Fibroblast of villous mesenchyme (primary cell): ENCODE measurements around the gene MACROD2. TPM values are rescaled to one million over a fixed set of nuclear protein-coding genes. Genes with fewer than 3 reads are reported as not detected.
A peak's percentile ranks its signal among the peaks of the same experiment; 100 is the strongest.

Experiments used
- DNase-seq: peaks from one replicate; pipeline ENCODE4 v3.0.0-alpha.2; 2010; ENCODE audit warnings: low read depth
- H3K4me3 ChIP-seq: 2 replicates; pipeline ENCODE4 v1.5.1; 2011; ENCODE audit warnings: low read depth, mild to moderate bottlenecking, low read length
- CTCF ChIP-seq: IDR thresholded peaks from 2 replicates; pipeline ENCODE4 v1.5.1; 2012; ENCODE audit warnings: low read depth, mild to moderate bottlenecking, low read length; ENCODE audit not compliant: insufficient read depth
- total RNA-seq: library from RNA; depleted of rRNA; stranded (reverse); fragments of >200 nt; gene quantifications from 2 replicates; pipeline ENCODE4 v1.2.3, GENCODE V29; 2012

The MACROD2 gene
- total RNA-seq, 1 donor: 1.7 TPM

- no peak overlapping the region for H3K4me3 ChIP-seq
- DNase-seq: peak; percentile 63
- no peak for TF ChIP-seq CTCF
Observed at GRCh38 chr20:14609328-14610221, 614.3 kb downstream of the MACROD2 start.

- DNase-seq: no peak
- no peak for TF ChIP-seq CTCF
- H3K4me3 ChIP-seq: no peak overlapping the region
Observed at GRCh38 chr20:14611479-14611878, 616.2 kb downstream of the MACROD2 start.

- no peak overlapping the region for H3K4me3 ChIP-seq
- DNase-seq: peak; percentile 64
- TF ChIP-seq CTCF: no peak
Observed at GRCh38 chr20:14612391-14612790, 617.1 kb downstream of the MACROD2 start.

GRCh38 chr20:14616003-14616402 is 620.7 kb downstream of the MACROD2 start:
- no peak overlapping the region for H3K4me3 ChIP-seq
- DNase-seq: no peak
- TF ChIP-seq CTCF: no peak

GRCh38 chr20:14617123-14617522 is 621.8 kb downstream of the MACROD2 start:
- no peak for DNase-seq
- H3K4me3 ChIP-seq: no peak overlapping the region
- no peak for TF ChIP-seq CTCF

GRCh38 chr20:14619411-14619810 is 624.1 kb downstream of the MACROD2 start:
- no peak for DNase-seq
- no peak for TF ChIP-seq CTCF

More at GRCh38 chr20:14619411-14619810, 624.1 kb downstream of the MACROD2 start:
- no peak overlapping the region for H3K4me3 ChIP-seq
